CMK (cell line): ENCODE data around the gene KIT.

Experiments used
- DNase-seq: peaks from one replicate; pipeline ENCODE4 v3.0.0-alpha.2; 2010; ENCODE audit warnings: low read depth

The KIT gene

DNA sequence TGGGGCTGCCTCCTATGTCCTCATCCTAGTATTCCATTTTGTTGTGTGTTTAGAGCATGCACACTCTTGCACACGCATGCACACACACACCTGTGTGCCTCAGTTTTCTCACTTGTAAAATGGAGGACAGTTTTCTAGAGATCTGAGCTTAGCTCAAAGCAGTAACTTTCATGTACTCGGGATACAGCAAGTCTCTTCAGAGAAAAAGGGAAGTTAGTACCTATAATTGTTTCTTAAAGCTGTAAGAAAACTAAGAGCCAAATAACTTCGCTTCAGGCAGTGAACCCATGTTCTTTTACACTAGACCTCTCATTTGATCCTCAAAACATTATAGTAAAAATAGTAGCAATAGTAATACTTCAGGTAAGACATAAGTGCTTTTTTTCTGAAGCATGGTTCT lies 49.6 kb downstream of the KIT start:
- DNase-seq = no peak

DNA sequence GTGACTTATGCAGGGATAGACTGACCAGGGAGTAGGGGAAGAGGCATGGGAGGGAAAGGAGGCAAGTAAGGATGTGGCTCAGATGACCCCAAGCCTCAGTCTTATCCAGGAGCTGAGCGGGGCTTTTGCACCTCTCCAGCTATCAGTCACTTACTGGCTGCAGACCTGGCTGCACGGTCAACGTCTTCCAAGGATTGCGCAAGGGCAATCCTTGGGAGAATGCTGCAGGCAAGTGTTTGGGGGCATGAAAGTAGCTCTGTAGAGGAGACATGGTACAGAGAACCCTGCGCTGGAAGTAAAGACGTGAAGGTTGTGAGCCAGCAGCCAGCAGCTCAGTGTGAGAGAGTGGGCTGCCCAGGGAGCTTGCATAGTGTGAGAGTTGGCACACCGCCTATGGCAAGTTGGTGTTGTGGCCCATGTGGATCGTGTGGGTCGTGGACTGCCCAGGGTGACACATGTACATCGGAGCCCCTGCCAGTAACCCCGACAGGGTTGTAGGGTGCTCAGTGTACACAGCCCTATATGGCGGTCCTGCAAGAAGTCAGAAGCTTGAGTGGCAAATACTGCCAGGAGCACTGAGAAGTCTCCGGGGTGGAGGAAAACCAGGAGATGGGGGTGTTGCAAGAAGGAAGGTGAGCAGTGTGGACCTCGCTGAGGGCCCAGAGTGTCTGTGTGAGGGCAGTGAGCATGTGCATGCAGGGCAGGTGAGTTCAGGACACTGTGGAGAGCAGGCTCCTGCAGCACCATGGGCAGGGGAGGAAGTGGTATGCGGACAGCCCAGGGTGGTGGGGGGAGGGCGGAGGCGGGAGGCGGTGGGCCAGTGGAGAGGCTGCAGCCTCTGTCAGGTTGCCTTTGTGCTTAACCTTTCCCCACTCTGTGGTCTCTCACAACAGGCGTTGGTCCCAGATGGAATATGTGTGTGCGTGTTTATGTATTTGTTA lies 50.9 kb downstream of the KIT start:
- DNase-seq = no peak

DNA sequence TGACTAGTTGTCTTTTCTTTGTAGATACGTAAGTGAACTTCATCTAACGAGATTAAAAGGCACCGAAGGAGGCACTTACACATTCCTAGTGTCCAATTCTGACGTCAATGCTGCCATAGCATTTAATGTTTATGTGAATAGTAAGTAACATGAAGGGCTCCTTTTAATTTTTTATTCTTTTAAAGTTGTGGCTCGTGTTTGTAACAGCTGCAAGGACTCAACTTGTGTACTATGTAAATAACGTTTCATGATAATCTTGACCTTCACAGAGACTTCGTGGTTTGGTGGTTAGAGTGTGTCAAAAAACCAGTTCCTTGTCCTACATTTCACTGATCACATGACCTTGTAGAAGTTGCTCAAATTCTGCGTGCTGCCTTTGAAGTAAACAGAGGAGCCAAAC lies 51.6 kb downstream of the KIT start:
- DNase-seq = peak; percentile 29

DNA sequence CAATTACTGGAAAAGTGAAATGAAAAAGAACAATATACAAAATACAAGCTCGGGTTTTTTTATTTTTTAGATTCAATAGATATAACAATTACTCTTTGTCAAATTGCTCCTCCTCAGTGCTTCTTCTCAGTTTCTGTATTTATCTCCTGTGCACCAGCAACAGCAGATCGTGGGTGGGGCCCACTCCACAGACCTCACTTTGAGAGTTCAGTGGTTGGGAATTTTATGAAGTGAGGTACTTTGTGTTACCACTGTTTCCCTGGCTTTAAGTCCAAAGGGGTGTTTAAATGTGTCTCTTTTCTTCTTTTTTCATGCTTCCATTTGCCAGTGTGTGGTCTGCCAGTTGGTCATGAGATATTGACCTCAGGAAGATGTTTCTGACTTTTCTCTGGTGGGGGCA lies 54.4 kb downstream of the KIT start:
- DNase-seq = no peak

GRCh38 chr4:54714631-54715030 lies 56.9 kb downstream of the KIT start:
- no peak for DNase-seq

- DNase-seq = no peak
Measured at GRCh38 chr4:54716478-54717065, 58.8 kb downstream of the KIT start.

GRCh38 chr4:54717694-54718093 lies 59.9 kb downstream of the KIT start:
- DNase-seq = no peak

GRCh38 chr4:54719378-54719777 lies 61.6 kb downstream of the KIT start:
- DNase-seq = no peak

GRCh38 chr4:54723220-54723619 lies 65.5 kb downstream of the KIT start:
- no peak for DNase-seq

- DNase-seq = no peak
Measured at GRCh38 chr4:54723820-54724219, 66.1 kb downstream of the KIT start.

DNA sequence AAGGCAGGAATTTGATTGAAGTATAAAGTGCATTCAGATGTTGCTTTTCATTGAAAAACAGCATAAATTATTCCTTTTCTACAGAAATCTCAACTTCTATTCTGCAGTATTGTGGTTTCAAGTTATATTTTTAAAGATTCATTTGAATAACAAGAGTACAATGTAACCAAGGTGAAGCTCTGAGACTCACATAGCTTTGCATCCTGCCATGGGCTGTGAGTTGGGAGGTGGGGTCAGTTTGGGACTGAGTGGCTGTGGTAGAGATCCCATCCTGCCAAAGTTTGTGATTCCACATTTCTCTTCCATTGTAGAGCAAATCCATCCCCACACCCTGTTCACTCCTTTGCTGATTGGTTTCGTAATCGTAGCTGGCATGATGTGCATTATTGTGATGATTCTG lies 69.2 kb downstream of the KIT start:
- no peak for DNase-seq

GRCh38 chr4:54727346-54727745 lies 69.6 kb downstream of the KIT start:
- DNase-seq = no peak

- DNase-seq = no peak
Measured at GRCh38 chr4:54728368-54728767, 70.6 kb downstream of the KIT start.

GRCh38 chr4:54729256-54729655 lies 71.5 kb downstream of the KIT start:
- DNase-seq = no peak

DNA sequence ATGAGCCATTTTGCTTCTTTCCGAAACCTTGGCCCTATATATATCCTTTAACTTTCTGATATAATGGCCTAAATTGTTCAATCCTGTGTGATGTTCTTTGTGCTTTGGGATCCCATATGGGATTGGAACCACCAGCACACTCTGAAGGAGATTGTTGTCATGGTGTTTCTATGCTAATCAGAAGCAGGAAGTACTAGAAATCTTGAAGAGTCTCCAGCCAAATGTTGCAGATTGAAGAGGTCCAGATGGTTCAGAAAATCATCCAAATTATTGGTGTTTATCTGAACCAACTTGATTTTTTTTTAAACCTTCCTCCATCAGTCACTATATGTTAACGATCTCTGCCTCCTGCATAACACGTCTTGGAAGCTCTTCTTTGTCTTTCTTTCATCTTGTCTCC lies 72.8 kb downstream of the KIT start:
- no peak for DNase-seq

- DNase-seq = no peak
Measured at GRCh38 chr4:54731552-54731951, 73.8 kb downstream of the KIT start.

DNA sequence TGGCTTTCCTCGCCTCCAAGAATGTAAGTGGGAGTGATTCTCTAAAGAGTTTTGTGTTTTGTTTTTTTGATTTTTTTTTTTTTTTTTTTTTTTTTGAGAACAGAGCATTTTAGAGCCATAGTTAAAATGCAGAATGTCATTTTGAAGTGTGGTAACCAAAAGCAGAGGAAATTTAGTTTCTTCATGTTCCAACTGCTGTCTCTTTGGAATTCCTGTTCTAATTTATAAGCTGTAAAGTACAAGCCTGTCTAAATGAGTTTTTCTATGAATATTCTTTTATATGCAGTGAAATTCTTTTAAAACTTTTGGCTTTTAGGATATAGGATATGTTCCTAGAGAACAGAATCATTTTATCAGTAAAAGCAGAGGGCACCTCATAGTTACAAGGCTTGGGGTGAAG lies 74.2 kb downstream of the KIT start:
- DNase-seq = no peak

- DNase-seq = no peak
Measured at GRCh38 chr4:54737421-54737820, 79.7 kb downstream of the KIT start.

DNA sequence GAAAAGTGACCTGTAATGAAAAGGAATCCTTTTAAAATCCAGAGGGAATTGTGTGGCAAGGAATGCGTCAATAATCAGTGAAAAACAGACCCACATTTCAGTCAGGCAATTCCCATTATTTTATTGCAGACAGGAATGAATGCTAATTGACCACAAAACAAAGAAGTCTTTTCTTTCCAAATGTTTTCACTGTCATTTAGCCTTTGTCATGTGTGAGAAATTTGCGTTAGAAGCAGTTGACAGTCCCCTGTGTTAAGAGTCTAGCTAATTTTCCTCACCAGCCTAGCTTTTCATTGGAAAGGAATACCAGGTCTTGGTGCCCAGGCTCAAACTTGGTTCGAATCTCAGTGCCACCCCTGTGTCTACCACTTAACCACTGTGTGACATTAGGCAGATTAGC lies 83.4 kb downstream of the KIT start:
- DNase-seq = no peak

DNA sequence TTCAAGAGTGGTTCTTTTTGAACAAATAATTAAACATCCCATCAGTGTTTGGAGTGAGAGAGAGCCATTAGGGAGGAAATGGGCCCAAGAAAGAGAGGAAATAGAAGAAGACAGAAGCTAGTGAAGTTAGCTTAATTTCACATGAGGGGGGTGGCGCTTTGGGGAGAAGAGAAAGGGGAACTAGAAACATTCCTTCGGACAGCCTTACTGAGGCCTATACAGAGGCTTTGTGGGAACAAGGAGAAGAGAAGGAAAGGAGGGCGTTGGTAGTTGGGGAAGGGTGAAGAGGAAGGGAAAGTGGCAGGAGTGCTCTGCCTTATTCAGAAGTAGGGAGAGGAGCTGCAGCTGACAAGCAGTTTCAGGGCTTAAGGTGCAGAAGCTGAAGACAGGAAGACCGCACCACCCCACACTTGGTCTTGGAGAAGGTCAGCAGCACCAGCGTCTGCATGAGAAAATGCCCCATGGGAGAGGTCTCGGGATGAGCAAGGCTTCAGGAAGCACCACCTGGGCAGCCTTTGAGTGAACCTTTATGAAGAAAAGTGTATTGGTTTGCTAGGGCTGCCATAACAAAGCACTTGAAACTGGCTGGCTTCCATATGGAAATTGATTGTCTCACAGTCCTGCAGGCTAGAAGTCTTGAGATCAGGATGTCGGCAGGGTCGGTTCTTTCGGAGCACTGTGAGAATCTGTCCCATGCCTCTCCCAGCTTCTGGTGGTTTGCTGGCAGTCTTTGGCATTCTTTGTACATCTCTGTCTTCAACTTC lies 85.1 kb downstream of the KIT start:
- DNase-seq = no peak

- no peak for DNase-seq
Measured at GRCh38 chr4:54743562-54743961, 85.8 kb downstream of the KIT start.

DNA sequence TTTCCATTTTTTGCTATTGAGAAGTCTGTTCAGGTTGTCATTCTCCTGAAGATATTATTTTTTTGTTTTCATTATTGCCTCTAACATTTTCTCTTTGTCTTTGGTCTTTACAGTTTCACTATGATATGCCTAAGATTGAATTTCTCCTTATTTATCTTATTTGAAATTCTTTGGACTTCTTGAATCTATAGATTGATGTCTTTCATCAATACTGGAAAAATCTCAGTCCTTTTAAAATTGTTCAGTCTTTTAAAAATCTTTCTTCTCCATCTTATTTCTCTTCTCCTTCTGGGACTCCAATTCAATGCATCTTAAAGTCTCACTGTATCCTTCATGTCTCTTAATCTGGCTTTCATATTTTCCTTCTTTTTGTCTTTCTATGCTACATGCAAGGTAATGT lies 86.7 kb downstream of the KIT start:
- no peak for DNase-seq
